ENCODE data around the gene ZNF292. TPM values are rescaled to one million over a fixed set of nuclear protein-coding genes. Genes with fewer than 3 reads are reported as not detected.

Gene ZNF292
- total RNA-seq, result 6.4 and 12.5 TPM in 2 replicates

- DNase-seq (ENCODE audit: low read depth), result peak; percentile 56
- TF ChIP-seq, protein P1, sequence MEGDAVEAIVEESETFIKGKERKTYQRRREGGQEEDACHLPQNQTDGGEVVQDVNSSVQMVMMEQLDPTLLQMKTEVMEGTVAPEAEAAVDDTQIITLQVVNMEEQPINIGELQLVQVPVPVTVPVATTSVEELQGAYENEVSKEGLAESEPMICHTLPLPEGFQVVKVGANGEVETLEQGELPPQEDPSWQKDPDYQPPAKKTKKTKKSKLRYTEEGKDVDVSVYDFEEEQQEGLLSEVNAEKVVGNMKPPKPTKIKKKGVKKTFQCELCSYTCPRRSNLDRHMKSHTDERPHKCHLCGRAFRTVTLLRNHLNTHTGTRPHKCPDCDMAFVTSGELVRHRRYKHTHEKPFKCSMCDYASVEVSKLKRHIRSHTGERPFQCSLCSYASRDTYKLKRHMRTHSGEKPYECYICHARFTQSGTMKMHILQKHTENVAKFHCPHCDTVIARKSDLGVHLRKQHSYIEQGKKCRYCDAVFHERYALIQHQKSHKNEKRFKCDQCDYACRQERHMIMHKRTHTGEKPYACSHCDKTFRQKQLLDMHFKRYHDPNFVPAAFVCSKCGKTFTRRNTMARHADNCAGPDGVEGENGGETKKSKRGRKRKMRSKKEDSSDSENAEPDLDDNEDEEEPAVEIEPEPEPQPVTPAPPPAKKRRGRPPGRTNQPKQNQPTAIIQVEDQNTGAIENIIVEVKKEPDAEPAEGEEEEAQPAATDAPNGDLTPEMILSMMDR (conservative IDR thresholded peaks at IDR 0.05; ENCODE audit: low read depth, low read length), result no peak
- H3K4me3 ChIP-seq (ENCODE audit: low read depth, low read length), result peak within 1 kb of the TSS; percentile 85
Measured at GRCh38 chr6:87154993-87155841, at the start of gene ZNF292. ZNF292 (plus strand) TSS chr6:87155565; CDS start chr6:87155592, 27 bp downstream.

DNA sequence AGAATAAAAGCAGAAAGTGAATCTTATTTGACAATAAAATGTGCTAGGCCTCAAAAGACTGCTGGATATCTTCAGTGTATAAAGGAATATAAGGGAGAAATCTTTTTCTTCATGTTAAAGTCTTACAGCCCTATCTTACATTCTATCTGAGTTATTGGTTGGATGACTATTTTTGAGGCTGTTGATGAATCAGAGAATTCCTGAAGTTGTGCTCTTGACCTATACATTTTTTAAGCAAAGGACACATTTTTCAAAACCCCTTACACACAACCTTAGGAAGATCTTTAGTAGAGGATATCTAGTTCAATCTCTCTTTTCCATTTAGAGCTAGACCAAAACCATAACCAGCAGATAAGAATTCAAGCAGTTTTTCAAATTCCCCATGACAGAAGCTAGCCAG lies 49.5 kb upstream of the ZNF292 start:
- DNase-seq (ENCODE audit: low read depth), result no peak

GRCh38 chr6:87110636-87111035 lies 44.7 kb upstream of the ZNF292 start:
- no peak overlapping the region for H3K4me3 ChIP-seq (ENCODE audit: low read depth, low read length)
- TF ChIP-seq, protein P1 (conservative IDR thresholded peaks at IDR 0.05; ENCODE audit: low read depth, low read length), result no peak

More for the DNA sequence above, 49.5 kb upstream of the ZNF292 start:
- no peak overlapping the region for H3K4me3 ChIP-seq (ENCODE audit: low read depth, low read length)
- TF ChIP-seq, protein P1 (conservative IDR thresholded peaks at IDR 0.05; ENCODE audit: low read depth, low read length), result no peak

DNA sequence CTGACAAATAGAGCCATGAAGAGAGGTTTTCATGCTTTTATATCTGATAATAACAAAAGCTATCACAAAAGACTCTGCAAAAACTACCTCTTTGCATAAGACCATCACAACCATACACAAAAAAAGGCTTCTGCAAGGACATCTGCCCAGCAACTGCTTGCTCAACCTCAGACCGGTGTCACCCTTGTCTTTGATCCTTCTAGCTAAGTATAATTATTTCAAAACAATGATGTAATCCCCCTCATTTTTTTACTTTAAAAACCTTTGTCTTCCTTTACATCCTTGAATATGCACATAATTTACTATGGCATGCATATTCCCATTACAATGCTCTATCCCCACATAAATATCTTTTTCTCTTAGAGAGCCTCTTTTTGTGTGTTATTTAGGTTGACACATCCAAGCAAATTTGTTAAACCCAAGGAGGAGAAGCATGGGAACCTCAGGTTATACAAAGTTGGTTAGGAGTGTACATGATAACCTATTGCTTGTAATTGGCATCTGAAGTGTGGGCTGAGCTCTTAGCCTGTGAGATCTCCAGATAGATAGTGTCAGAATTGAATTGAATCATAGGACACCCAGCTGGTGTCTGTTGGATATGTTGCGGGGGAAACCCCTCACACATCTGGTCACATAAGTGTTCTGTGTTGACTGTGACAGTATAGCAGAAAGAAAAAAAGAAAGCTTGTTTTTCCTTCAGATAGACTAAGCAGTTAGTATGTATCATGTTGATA lies 39.8 kb upstream of the ZNF292 start:
- TF ChIP-seq, protein P1 (conservative IDR thresholded peaks at IDR 0.05; ENCODE audit: low read depth, low read length), result no peak
- H3K4me3 ChIP-seq (ENCODE audit: low read depth, low read length), result no peak overlapping the region
- no peak for DNase-seq (ENCODE audit: low read depth)

More at GRCh38 chr6:87110636-87111035, 44.7 kb upstream of the ZNF292 start:
- DNase-seq (ENCODE audit: low read depth), result no peak

- DNase-seq (ENCODE audit: low read depth), result no peak
- TF ChIP-seq, protein P1 (conservative IDR thresholded peaks at IDR 0.05; ENCODE audit: low read depth, low read length), result no peak
- no peak overlapping the region for H3K4me3 ChIP-seq (ENCODE audit: low read depth, low read length)
Measured at GRCh38 chr6:87116922-87117321, 38.4 kb upstream of the ZNF292 start.

DNA sequence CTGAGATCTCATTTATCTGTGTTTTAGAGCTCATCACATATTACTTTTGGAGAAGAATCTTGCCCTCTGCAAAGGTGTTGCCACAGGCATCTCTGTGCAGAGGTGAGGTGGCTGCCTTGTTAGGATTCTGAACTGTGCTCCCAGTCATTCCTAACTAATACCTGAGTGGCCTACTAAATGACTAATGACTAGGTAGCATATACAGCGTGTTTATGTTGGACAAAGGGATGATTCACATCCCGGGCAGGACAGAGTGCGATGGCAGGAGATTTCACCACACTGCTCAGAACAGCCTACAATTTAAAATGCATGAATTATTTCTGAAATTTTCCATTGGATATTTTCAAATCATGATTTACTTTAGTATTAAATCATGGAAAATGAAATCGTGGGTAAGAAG lies 37.3 kb upstream of the ZNF292 start:
- H3K4me3 ChIP-seq (ENCODE audit: low read depth, low read length), result no peak overlapping the region
- DNase-seq (ENCODE audit: low read depth), result no peak
- TF ChIP-seq, protein P1 (conservative IDR thresholded peaks at IDR 0.05; ENCODE audit: low read depth, low read length), result no peak
